B cell (primary cell): ENCODE results near the gene ESR2.

ENCODE experiments used
- EZH2 ChIP-seq: IDR thresholded peaks from 2 replicates; pipeline ENCODE4 v1.6.1; 2012; ENCODE audit warnings: borderline replicate concordance, low read depth, mild to moderate bottlenecking, moderate library complexity, low read length; ENCODE audit not compliant: insufficient read depth, poor library complexity, severe bottlenecking
- TF ChIP-seq, protein P1 (sequence below): fragments of 200-600 bp; IDR thresholded peaks from one replicate; pipeline ENCODE4 v1.8.0; 2022; ENCODE audit warnings: antibody characterized with exemption, mild to moderate bottlenecking

DNA sequence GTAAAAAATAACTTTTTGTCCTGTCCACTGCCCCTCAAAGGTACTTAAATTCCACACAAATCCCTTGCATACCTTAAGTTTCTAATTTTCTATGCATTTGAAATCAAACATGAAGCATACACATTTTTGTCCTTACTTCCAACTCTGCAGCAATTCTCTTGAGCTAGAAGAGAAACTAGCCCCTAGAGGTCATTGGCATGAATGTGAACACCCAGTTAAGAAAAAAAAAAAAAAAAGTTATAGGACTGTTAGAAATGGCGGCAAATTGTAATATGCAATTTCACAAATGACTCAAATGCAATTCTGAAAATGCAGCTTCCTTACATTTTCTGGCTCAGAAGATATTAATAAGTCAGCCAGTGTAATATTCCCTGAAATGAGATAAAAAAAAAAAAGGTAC is 4.6 kb upstream of the ESR2 start:
- TF ChIP-seq, protein P1, sequence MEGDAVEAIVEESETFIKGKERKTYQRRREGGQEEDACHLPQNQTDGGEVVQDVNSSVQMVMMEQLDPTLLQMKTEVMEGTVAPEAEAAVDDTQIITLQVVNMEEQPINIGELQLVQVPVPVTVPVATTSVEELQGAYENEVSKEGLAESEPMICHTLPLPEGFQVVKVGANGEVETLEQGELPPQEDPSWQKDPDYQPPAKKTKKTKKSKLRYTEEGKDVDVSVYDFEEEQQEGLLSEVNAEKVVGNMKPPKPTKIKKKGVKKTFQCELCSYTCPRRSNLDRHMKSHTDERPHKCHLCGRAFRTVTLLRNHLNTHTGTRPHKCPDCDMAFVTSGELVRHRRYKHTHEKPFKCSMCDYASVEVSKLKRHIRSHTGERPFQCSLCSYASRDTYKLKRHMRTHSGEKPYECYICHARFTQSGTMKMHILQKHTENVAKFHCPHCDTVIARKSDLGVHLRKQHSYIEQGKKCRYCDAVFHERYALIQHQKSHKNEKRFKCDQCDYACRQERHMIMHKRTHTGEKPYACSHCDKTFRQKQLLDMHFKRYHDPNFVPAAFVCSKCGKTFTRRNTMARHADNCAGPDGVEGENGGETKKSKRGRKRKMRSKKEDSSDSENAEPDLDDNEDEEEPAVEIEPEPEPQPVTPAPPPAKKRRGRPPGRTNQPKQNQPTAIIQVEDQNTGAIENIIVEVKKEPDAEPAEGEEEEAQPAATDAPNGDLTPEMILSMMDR = no peak
- TF ChIP-seq EZH2 = no peak
